ENCODE data around the gene TOR3A. TPM values are rescaled to one million over a fixed set of nuclear protein-coding genes. Genes with fewer than 3 reads are reported as not detected.

Gene TOR3A
- total and polyA plus RNA-seq, 2 of the 13 experiments (the other 11 are each of a cell fraction or from before 2014, with no cell fraction given): 14.7 to 28.4 TPM

DNA sequence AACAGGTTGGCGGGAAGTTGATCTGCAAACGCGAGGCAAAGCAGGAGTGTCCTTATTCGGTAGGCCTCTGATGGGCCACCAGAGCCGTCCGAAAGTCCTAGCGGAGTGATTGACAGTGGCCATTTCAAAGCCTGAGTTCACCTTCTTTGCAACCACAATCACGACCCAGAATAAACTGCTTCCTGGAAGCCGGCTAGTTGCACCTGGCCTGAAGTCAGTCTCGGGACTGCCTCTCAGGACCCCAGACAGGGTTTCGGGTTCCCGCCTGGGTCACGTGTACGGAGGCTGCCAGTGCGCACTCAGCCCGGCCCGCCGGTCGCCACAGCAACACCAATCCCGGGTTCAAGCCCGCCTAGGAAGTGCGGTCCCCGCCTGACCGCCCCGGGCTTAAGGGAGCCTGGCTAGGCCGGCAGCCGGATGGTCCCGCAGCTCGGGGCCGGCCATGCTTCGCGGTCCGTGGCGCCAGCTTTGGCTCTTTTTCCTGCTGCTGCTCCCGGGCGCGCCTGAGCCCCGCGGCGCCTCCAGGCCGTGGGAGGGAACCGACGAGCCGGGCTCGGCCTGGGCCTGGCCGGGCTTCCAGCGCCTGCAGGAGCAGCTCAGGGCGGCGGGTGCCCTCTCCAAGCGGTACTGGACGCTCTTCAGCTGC, at the start of gene TOR3A (continued):
- TF ChIP-seq, protein P1, sequence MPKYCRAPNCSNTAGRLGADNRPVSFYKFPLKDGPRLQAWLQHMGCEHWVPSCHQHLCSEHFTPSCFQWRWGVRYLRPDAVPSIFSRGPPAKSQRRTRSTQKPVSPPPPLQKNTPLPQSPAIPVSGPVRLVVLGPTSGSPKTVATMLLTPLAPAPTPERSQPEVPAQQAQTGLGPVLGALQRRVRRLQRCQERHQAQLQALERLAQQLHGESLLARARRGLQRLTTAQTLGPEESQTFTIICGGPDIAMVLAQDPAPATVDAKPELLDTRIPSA (CRISPR knock-in tag; IDR thresholded peaks at IDR 0.05; ENCODE audit: borderline replicate concordance): no peak
- peak; percentile 68; the same call in 1 of the 2 replicates for TF ChIP-seq MYC (CRISPR knock-in tag; IDR thresholded peaks at IDR 0.05; ENCODE audit: borderline replicate concordance)
- TF ChIP-seq ZNF546 (CRISPR knock-in tag; conservative IDR thresholded peaks at IDR 0.05): 0 out of 2 replicates have a peak, but pooled peaks have one; percentile 5
- TF ChIP-seq HOXA5 (CRISPR knock-in tag; IDR thresholded peaks at IDR 0.05): no peak; the same call in none of the 2 replicates
- TF ChIP-seq PRPF4 (IDR thresholded peaks at IDR 0.05; ENCODE audit: low read depth, low read length, poor library complexity, severe bottlenecking): no peak
- peak; percentile 54; the same call in 1 of the 2 replicates for TF ChIP-seq ISX (CRISPR knock-in tag; conservative IDR thresholded peaks at IDR 0.05)
- no peak for TF ChIP-seq SP1 (IDR thresholded peaks at IDR 0.05)
- TF ChIP-seq SP1 (CRISPR knock-in tag; IDR thresholded peaks at IDR 0.05): no peak
- no peak for TF ChIP-seq NFIC (IDR thresholded peaks at IDR 0.05; ENCODE audit: low read length)
- TF ChIP-seq, protein P2, sequence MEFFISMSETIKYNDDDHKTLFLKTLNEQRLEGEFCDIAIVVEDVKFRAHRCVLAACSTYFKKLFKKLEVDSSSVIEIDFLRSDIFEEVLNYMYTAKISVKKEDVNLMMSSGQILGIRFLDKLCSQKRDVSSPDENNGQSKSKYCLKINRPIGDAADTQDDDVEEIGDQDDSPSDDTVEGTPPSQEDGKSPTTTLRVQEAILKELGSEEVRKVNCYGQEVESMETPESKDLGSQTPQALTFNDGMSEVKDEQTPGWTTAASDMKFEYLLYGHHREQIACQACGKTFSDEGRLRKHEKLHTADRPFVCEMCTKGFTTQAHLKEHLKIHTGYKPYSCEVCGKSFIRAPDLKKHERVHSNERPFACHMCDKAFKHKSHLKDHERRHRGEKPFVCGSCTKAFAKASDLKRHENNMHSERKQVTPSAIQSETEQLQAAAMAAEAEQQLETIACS (CRISPR knock-in tag; IDR thresholded peaks at IDR 0.05): peak; percentile 57
- TF ChIP-seq, protein P3, sequence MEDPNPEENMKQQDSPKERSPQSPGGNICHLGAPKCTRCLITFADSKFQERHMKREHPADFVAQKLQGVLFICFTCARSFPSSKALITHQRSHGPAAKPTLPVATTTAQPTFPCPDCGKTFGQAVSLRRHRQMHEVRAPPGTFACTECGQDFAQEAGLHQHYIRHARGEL (CRISPR knock-in tag; IDR thresholded peaks at IDR 0.05): no peak
- no peak for TF ChIP-seq STAT5B (CRISPR knock-in tag; IDR thresholded peaks at IDR 0.05)
- TF ChIP-seq, protein P4, sequence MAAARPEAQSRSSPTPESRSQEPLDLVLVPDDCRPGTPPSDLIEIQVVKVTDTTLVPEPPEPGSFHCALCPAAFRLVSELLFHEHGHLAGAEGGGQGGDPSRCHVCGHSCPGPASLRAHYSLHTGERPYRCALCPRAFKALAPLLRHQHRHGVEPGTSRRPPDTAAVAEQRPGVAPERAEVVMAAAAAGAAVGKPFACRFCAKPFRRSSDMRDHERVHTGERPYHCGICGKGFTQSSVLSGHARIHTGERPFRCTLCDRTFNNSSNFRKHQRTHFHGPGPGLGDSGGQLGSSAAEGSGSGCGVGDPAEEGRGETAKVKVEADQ (CRISPR knock-in tag; IDR thresholded peaks at IDR 0.05; ENCODE audit: borderline replicate concordance): no peak
- no peak; the same call in 1 of the 2 replicates for TF ChIP-seq ZNF619 (CRISPR knock-in tag; IDR thresholded peaks at IDR 0.05)
- no peak; the same call in none of the 2 replicates for TF ChIP-seq GATAD2A (CRISPR knock-in tag; IDR thresholded peaks at IDR 0.05)
- TF ChIP-seq, protein P5, sequence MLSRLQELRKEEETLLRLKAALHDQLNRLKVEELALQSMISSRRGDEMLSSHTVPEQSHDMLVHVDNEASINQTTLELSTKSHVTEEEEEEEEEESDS (CRISPR knock-in tag; IDR thresholded peaks at IDR 0.05; ENCODE audit: borderline replicate concordance): no peak
- peak; percentile 93 for TF ChIP-seq TOPORS (CRISPR knock-in tag; IDR thresholded peaks at IDR 0.05)
- no peak for TF ChIP-seq ZNF24 (IDR thresholded peaks at IDR 0.05)
- TF ChIP-seq KDM5A (IDR thresholded peaks at IDR 0.05; ENCODE audit: borderline replicate concordance, low read length): 0 out of 2 replicates have a peak, but pooled peaks have one; percentile 34
- TF ChIP-seq ZNF841 (CRISPR knock-in tag; IDR thresholded peaks at IDR 0.05; ENCODE audit: borderline replicate concordance): no peak
- TF ChIP-seq, protein P6, sequence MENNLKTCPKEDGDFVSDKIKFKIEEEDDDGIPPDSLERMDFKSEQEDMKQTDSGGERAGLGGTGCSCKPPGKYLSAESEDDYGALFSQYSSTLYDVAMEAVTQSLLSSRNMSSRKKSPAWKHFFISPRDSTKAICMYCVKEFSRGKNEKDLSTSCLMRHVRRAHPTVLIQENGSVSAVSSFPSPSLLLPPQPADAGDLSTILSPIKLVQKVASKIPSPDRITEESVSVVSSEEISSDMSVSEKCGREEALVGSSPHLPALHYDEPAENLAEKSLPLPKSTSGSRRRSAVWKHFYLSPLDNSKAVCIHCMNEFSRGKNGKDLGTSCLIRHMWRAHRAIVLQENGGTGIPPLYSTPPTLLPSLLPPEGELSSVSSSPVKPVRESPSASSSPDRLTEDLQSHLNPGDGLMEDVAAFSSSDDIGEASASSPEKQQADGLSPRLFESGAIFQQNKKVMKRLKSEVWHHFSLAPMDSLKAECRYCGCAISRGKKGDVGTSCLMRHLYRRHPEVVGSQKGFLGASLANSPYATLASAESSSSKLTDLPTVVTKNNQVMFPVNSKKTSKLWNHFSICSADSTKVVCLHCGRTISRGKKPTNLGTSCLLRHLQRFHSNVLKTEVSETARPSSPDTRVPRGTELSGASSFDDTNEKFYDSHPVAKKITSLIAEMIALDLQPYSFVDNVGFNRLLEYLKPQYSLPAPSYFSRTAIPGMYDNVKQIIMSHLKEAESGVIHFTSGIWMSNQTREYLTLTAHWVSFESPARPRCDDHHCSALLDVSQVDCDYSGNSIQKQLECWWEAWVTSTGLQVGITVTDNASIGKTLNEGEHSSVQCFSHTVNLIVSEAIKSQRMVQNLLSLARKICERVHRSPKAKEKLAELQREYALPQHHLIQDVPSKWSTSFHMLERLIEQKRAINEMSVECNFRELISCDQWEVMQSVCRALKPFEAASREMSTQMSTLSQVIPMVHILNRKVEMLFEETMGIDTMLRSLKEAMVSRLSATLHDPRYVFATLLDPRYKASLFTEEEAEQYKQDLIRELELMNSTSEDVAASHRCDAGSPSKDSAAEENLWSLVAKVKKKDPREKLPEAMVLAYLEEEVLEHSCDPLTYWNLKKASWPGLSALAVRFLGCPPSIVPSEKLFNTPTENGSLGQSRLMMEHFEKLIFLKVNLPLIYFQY (CRISPR knock-in tag; IDR thresholded peaks at IDR 0.05; ENCODE audit: borderline replicate concordance): peak; percentile 73
- TF ChIP-seq NBN (conservative IDR thresholded peaks at IDR 0.05): no peak
- TF ChIP-seq BORCS8-MEF2B (CRISPR knock-in tag; IDR thresholded peaks at IDR 0.05): peak; percentile 85
- peak; percentile 66; the same call in 1 of the 2 replicates for TF ChIP-seq ZNF737 (CRISPR knock-in tag; IDR thresholded peaks at IDR 0.05; ENCODE audit: borderline replicate concordance)

All from HepG2 (cell line).